ENCODE results near the gene TMEM30A. TPM values are rescaled to one million over a fixed set of nuclear protein-coding genes. Genes with fewer than 3 reads are reported as not detected.

Gene TMEM30A
- total RNA-seq (2014; rRNA removed; shearing (Covaris generic)), result 159 and 198 TPM in 2 replicates

GRCh38 chr6:75284632-75285282 is at the start of gene TMEM30A:
TSS of gene TMEM30A (minus strand) at chr6:75284792. CDS start at chr6:75284638, 154 bp downstream.
- peak; percentile 100 for DNase-seq (ENCODE audit: low read depth)

GRCh38 chr6:75333676-75334200 is 49.1 kb upstream of the TMEM30A start:
- DNase-seq (ENCODE audit: low read depth), result peak; percentile 15

GRCh38 chr6:75331151-75331550 is 46.6 kb upstream of the TMEM30A start:
- DNase-seq (ENCODE audit: low read depth), result peak; percentile 64

- DNase-seq (ENCODE audit: low read depth), result no peak
Observed at GRCh38 chr6:75329703-75330102, 45.1 kb upstream of the TMEM30A start.

- DNase-seq (ENCODE audit: low read depth), result no peak
Observed at GRCh38 chr6:75327807-75328206, 43.2 kb upstream of the TMEM30A start.

GRCh38 chr6:75326557-75327258 is 42.1 kb upstream of the TMEM30A start:
- peak; percentile 20 for DNase-seq (ENCODE audit: low read depth)

- DNase-seq (ENCODE audit: low read depth), result no peak
Observed at GRCh38 chr6:75318900-75319299, 34.3 kb upstream of the TMEM30A start.

- DNase-seq (ENCODE audit: low read depth), result peak; percentile 78
Observed at GRCh38 chr6:75317503-75318206, 33.1 kb upstream of the TMEM30A start.

- no peak for DNase-seq (ENCODE audit: low read depth)
Observed at GRCh38 chr6:75315978-75316377, 31.4 kb upstream of the TMEM30A start.

- no peak for DNase-seq (ENCODE audit: low read depth)
Observed at GRCh38 chr6:75308250-75308988, 23.8 kb upstream of the TMEM30A start.

GRCh38 chr6:75307364-75308004 is 22.9 kb upstream of the TMEM30A start:
- no peak for DNase-seq (ENCODE audit: low read depth)

GRCh38 chr6:75306064-75306463 is 21.5 kb upstream of the TMEM30A start:
- no peak for DNase-seq (ENCODE audit: low read depth)

GRCh38 chr6:75305573-75305972 is 21.0 kb upstream of the TMEM30A start:
- no peak for DNase-seq (ENCODE audit: low read depth)

- DNase-seq (ENCODE audit: low read depth), result no peak
Observed at GRCh38 chr6:75302280-75302679, 17.7 kb upstream of the TMEM30A start.

GRCh38 chr6:75301537-75301936 is 16.9 kb upstream of the TMEM30A start:
- no peak for DNase-seq (ENCODE audit: low read depth)

- DNase-seq (ENCODE audit: low read depth), result no peak
Observed at GRCh38 chr6:75301088-75301487, 16.5 kb upstream of the TMEM30A start.

GRCh38 chr6:75300531-75300855 is 15.9 kb upstream of the TMEM30A start:
- DNase-seq (ENCODE audit: low read depth), result no peak

- DNase-seq (ENCODE audit: low read depth), result no peak
Observed at GRCh38 chr6:75299801-75300530, 15.4 kb upstream of the TMEM30A start.

GRCh38 chr6:75296811-75297779 is 12.5 kb upstream of the TMEM30A start:
- DNase-seq (ENCODE audit: low read depth), result peak; percentile 73

- DNase-seq (ENCODE audit: low read depth), result no peak
Observed at GRCh38 chr6:75292555-75292954, 8.0 kb upstream of the TMEM30A start.

Measured in M059J (cell line).